ENCODE measurements around the gene NDUFA6.

The NDUFA6 gene

GRCh38 chr22:42070517-42071422, 19.8 kb downstream of the NDUFA6 start, which contains the start of gene NAGA:
TSS of gene NAGA (minus strand) at chr22:42070812. CDS start at chr22:42070297, 515 bp downstream.
- peak; percentile 88 for DNase-seq (ENCODE audit: low read depth)

DNA sequence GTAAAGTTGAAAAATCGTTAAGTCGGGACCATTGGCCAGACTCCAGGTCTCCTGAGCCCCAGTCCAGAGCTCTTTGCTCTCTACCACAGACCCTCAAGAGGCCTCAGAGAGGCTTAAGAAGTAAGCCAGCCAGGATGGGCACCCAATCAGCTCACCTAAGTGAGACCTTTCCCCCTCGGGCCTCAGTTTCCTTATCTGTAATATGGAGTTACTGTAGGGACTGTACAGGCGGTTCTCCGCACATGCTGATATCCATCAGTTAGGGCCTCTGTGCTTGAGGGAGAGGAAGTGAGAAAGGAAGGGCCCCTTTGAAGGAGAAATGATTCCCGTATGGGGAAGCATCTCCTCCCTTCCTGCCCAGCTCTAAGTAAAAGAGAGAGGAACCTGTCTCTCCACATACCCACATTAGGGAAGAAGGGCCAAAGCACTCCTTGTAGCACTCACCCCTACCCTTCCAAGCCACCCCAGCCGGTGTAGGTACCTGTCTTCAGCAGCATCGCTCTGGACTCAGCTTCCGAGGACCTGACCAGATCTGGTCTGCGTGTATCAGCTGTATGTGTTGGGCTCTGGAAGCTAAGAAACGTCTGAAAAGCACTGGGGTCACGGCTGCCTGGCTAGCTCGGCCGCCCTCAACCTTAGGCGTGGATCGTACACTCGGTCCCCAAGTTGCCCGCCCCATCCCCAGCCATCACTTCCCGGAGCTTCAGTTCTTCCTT, 20.6 kb downstream of the NDUFA6 start:
- no peak for DNase-seq (ENCODE audit: low read depth)

GRCh38 chr22:42068291-42068690, 22.3 kb downstream of the NDUFA6 start:
- no peak for DNase-seq (ENCODE audit: low read depth)

DNA sequence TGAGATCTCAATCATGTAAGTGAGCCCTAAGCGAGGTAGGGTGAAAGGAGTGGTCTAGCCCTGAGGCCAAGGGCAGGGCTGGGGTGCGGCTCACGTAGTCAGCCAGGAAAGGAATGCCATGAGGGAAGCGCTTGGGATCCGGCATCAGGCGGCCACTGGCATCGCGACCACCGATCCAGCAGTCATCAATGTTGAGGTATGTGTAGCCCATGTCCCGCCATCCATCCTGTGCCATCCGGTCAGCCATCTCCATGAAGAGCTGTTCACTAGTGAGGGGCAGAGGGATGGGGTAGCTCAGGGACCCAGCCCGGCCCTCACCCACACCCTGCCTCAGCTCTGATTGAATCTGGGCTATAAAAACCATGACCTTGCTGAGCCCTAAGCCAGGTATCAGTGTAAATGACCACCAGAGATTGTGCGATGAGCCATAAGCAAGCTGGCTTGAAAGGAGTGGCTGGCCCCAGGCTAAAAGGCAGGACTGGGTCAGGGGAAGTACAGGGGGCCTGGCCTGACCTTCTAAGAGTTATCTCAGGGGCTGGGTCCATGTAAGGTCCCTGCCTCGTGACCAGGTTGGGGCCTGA, 22.8 kb downstream of the NDUFA6 start:
- DNase-seq (ENCODE audit: low read depth) = no peak

DNA sequence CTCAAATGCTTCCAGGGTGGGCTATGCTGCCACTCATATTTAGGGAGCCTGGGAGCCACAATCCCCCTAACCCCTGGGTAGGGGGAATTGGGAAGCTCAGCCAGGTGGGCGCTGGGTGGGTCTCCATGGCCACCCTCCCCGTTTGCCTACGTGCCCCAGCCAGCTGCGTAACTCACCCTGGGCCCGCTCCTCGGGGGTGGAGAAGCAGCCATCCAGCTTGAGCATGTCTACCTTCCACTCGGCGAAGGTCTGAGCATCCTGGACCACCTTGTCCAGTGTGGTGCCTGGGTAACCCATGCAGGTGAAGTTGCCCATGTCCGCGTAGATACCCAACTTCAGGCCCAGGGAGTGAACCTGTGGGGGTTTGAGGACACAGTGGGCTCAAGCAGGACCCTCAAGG, 23.6 kb downstream of the NDUFA6 start:
- no peak for DNase-seq (ENCODE audit: low read depth)

DNA sequence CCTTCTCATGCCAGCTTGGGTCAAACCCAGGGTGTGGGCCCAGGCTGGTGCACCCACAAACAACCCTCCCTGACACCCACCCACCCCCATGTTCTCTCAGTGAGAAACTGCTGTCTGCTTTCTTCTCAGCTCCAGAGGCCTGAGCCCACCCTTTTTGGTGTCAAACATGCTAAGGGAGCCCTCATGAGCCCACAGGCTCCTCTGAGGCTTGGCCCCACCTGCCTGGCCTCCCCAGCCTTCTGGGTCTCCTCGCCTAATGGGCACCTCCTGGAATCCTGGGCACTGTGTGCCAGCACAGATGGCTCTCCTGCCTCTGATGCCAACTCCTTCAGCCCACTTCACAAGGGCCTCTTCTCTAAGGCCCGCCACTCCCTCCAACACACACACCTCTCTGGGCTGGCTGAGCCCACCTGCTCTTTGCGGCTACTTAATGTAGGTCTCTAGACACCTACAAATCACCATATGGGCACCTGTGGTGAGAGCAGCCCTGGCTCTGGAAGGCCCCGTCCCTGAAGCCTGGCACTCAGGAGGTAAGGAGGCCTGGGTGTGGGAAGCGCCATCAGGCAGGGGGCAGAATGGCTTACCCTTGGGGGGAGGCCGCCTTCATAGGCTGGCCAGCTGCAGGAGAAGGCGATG, 24.3 kb downstream of the NDUFA6 start:
- DNase-seq (ENCODE audit: low read depth) = no peak

DNA sequence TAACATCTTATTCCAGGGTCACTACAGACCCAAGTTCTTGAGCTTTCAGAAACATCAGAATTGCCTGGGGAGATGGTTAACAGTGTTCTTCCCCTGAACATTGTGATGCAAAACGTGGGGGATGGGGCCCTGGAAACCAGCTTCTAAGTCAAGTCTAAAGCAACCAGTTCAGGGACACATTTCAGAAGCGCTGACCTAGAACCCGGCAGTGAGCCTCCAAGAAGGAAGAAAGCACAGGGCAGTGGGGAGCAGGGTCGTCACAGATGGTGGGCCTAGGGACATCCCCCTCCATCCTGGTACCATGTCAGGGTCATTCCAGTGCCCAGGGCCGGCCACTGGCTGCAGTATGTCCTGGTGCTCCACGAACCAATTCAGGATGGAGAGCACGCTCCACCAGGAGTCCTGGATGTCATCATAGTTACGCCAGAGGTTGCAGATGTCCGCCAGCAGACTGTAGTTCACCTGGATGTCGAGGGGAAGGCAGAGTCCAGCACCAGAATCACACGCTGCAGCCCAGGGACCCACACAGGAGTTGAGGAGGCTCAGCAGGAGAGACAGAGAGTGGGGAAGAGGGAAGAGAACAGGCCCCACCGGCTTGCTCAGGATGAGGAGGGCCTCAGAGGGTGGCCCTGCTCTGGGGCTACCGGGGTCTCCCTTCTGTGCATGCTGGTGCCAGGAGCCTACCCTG, 25.0 kb downstream of the NDUFA6 start:
- no peak for DNase-seq (ENCODE audit: low read depth)

- no peak for DNase-seq (ENCODE audit: low read depth)
Measured at GRCh38 chr22:42064629-42065028, 25.9 kb downstream of the NDUFA6 start.

DNA sequence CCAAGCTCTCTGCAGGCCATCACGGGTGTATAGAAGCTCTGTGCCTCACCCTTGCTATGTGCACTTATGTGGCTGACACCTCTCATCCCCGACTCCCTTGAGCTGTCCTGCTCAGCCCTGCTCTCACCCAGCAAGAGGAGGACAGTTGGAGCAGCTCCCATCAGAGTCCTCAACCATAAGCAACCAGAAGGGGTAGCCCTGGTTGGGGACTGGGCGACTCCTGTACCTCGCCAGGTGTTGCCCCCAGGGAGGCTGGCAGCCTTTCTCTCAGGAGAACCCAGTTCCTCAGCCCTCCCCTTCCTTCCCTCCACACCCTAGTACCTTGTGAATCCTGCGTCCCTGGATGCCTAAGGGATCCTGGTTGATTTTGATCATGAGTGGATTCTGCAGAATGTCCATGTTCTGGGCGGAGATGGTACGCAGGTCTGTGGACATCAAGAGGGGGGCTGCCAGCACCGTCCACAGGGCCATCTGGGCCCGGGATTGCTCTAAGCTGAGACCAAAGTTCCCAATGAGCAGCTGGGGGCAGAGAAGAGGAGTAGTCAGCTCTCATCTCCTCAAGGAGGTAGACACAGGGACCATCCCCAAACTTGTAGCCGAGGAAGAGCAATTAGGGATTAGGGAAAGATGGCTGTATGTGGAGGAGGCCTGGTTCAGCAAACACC, 27.9 kb downstream of the NDUFA6 start:
- no peak for DNase-seq (ENCODE audit: low read depth)

DNA sequence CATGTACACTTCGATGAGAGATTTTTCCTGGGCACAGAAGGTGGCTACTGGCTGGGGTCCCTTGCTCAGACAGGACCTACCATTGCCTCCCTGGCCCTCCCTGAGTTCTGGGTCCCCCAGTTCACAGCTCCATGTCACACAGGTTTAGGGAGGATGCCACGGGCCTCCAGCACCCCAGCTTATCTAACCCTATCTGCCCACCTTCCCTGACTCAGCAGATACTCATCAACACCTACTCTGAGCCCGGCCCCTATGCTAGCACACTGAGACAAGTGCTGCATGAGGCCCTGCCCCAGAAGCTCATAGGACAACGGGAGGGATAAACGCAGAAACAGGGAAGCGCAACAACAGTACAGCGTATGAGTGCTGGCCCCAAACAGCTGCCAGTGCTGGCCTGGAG, 29.5 kb downstream of the NDUFA6 start:
- DNase-seq (ENCODE audit: low read depth) = no peak

DNA sequence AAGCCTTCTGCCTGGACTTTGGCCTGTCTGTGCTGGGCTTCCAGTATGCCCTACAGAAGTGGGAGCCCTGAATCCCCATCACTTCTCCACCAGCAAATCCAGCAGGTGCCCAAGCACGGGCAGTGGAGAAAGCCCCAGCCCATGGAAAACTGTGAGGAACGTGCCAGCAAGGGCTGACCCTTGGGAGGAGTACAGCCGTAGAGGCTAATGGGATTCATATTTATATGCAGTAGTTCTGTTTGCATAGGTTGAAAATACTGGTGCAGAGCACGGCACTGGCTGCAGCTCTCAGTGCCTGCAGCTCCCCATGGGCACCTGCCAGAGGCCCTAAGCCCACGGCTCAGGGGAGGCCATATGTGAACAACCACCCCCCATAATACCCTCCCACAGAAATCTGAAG, 30.1 kb downstream of the NDUFA6 start:
- DNase-seq (ENCODE audit: low read depth) = no peak

DNA sequence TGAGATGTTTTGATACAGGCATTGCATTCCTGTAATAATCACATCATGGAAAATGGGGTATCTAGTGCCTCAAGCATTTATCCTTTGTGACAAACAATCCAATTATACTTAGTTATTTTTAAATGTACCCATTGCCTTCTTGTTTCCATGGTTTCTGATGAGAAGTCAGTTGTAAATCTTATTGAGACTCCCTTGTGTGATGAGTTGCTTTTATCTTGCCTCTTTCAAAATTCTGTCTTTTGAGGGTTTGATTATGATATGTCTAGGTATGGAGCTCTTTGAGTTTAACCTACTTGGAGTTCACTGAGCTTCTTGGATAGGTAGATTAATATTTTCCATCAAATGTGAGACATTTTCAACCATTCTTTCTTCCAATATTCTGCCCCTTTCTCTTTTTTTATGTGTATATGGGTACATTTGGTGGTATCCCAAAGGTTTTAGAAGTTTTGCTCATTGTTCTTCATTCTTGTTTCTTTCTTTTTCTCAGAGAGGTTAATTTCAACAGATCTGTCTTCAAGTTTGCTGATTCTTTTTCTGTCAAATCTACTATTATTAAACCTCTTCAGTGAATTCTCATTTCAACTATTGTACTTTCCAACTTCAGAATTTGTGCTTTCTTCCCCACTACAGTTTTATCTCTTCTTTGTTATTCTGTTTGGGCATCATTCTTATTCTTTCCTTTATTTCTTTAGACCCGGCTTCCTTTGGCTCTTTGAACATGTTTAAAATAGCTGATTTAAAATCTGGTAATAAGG, 33.6 kb downstream of the NDUFA6 start:
- no peak for DNase-seq (ENCODE audit: low read depth)

- DNase-seq (ENCODE audit: low read depth) = no peak
Measured at GRCh38 chr22:42052765-42053164, 37.8 kb downstream of the NDUFA6 start.

GRCh38 chr22:42050641-42051180, 39.9 kb downstream of the NDUFA6 start:
- no peak for DNase-seq (ENCODE audit: low read depth)

GRCh38 chr22:42041784-42042183, 48.8 kb downstream of the NDUFA6 start:
- DNase-seq (ENCODE audit: low read depth) = no peak

GRCh38 chr22:42039271-42039670, 51.3 kb downstream of the NDUFA6 start:
- no peak for DNase-seq (ENCODE audit: low read depth)

Measured in T follicular helper cell (primary cell).